Measurements from ENCODE around the gene LCP2. TPM values are rescaled to one million over a fixed set of nuclear protein-coding genes. Genes with fewer than 3 reads are reported as not detected.

Gene LCP2
- total and polyA plus RNA-seq, 2 donors (not counting 1 experiment from before 2014, with no cell fraction given) = 11.7 to 13.9 TPM

GRCh38 chr5:170334626-170335025, 37.0 kb upstream of the LCP2 start:
- H3K9ac ChIP-seq (ENCODE audit: low read length) = no peak overlapping the region
- 88% methylated on average over 1 of the region's 5 CpGs for WGBS (ENCODE audit: insufficient coverage)
- ChIA-PET POLR2A (interaction anchor here (0.7 to 1.5 kb wide), 2 partner anchors 31 to 64 kb away, joined by 4 read pairs; no protein-coding TSS in a partner anchor), CTCF (interaction anchor here (1.2 to 5.2 kb wide), 9 partner anchors 35 to 109 kb away, joined by 3 to 34 read pairs (median 6); partner anchors contain the start of gene LCP2)
- H3K27me3 ChIP-seq (replicated peaks in 1 of 4; ENCODE audit: control extremely low read depth in 1 of 4, control insufficient read depth in 3 of 4, insufficient read depth in 4 of 4, low read length in 3 of 4) = no peaks in the 10 kb centered on the region
- H3K36me3 ChIP-seq (replicated peaks in 1 of 2; ENCODE audit: control extremely low read depth in 1 of 2, control insufficient read depth in 1 of 2, extremely low read depth in 1 of 2, insufficient read depth in 2 of 2, low read length in 1 of 2) = no peaks in the 10 kb centered on the region
- no peak overlapping the region for H3K27ac Mint-ChIP-seq
- no peak overlapping the region for H3K4me2 ChIP-seq (replicated peaks; ENCODE audit: low read depth, low read length, poor library complexity, severe bottlenecking)
- TF ChIP-seq, protein P1, sequence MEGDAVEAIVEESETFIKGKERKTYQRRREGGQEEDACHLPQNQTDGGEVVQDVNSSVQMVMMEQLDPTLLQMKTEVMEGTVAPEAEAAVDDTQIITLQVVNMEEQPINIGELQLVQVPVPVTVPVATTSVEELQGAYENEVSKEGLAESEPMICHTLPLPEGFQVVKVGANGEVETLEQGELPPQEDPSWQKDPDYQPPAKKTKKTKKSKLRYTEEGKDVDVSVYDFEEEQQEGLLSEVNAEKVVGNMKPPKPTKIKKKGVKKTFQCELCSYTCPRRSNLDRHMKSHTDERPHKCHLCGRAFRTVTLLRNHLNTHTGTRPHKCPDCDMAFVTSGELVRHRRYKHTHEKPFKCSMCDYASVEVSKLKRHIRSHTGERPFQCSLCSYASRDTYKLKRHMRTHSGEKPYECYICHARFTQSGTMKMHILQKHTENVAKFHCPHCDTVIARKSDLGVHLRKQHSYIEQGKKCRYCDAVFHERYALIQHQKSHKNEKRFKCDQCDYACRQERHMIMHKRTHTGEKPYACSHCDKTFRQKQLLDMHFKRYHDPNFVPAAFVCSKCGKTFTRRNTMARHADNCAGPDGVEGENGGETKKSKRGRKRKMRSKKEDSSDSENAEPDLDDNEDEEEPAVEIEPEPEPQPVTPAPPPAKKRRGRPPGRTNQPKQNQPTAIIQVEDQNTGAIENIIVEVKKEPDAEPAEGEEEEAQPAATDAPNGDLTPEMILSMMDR (IDR thresholded peaks at IDR 0.05) = no peak
- no peak for TF ChIP-seq EZH2 (IDR thresholded peaks at IDR 0.05; ENCODE audit: borderline replicate concordance, insufficient read depth, low read depth, low read length, poor library complexity, severe bottlenecking)
- no peaks in the 10 kb centered on the region for H4K20me1 ChIP-seq (ENCODE audit: control insufficient read depth, insufficient read depth, low read length, poor library complexity, severe bottlenecking)
- H3K79me2 ChIP-seq (ENCODE audit: control insufficient read depth, insufficient read depth, low read length) = peaks cover 1% of the 10 kb centered on the region
- H3K4me3 Mint-ChIP-seq = no peak overlapping the region
- ATAC-seq (ENCODE audit: low read depth) = no peak
- H2AFZ ChIP-seq (ENCODE audit: insufficient read depth, low read depth, low read length, poor library complexity, severe bottlenecking) = peak overlapping the region; percentile 12
- no peak overlapping the region for H3K4me3 ChIP-seq (ENCODE audit: control extremely low read depth in 1 of 5, extremely low read depth in 1 of 5, insufficient read depth in 1 of 5, low read depth in 2 of 5, low read length in 4 of 5)
- no peaks in the 10 kb centered on the region for H3K27me3 Mint-ChIP-seq
- H3K27ac ChIP-seq (ENCODE audit: low read length in 2 of 2) = no peak overlapping the region
- H3K4me1 Mint-ChIP-seq = peaks cover 42% of the 10 kb centered on the region
- intact Hi-C loops (cut with micrococcal nuclease) = loop anchor here (5.0 kb wide), 1 partner anchor 752 kb away; the partner anchor contains the start of gene SPDL1
- no peak for DNase-seq
- H3K9me3 ChIP-seq (ENCODE audit: control extremely low read depth in 1 of 3, control insufficient read depth in 2 of 3, insufficient read depth in 1 of 3, low read length in 2 of 3) = no peaks in the 10 kb centered on the region
- peaks cover 45 to 55% of the 10 kb centered on the region in 2 donors for H3K4me1 ChIP-seq (ENCODE audit: control insufficient read depth in 2 of 2, insufficient read depth in 2 of 2, low read length in 2 of 2)
- no peaks in the 10 kb centered on the region for H3K9me3 Mint-ChIP-seq (ENCODE audit: insufficient read depth)

GRCh38 chr5:170333161-170333910, 35.8 kb upstream of the LCP2 start:
- ATAC-seq (ENCODE audit: low read depth) (peak; percentile 10), DNase-seq (peak; percentile 30)
- Histone ChIP-seq H3K79me2 (ENCODE audit: control insufficient read depth, insufficient read depth, low read length) (peaks cover 3% of the 10 kb centered on the region), H3K4me1 (ENCODE audit: control insufficient read depth in 2 of 2, insufficient read depth in 2 of 2, low read length in 2 of 2) (peaks cover 53 to 59% of the 10 kb centered on the region in 2 donors), H3K9me3 (ENCODE audit: control extremely low read depth in 1 of 3, control insufficient read depth in 2 of 3, insufficient read depth in 1 of 3, low read length in 2 of 3) (no peaks in the 10 kb centered on the region), H3K4me3 (ENCODE audit: control extremely low read depth in 1 of 5, extremely low read depth in 1 of 5, insufficient read depth in 1 of 5, low read depth in 2 of 5, low read length in 4 of 5) (no peak overlapping the region), H3K27me3 (replicated peaks in 1 of 4; ENCODE audit: control extremely low read depth in 1 of 4, control insufficient read depth in 3 of 4, insufficient read depth in 4 of 4, low read length in 3 of 4) (no peaks in the 10 kb centered on the region), H3K36me3 (replicated peaks in 1 of 2; ENCODE audit: control extremely low read depth in 1 of 2, control insufficient read depth in 1 of 2, extremely low read depth in 1 of 2, insufficient read depth in 2 of 2, low read length in 1 of 2) (no peaks in the 10 kb centered on the region), H3K9ac (ENCODE audit: low read length) (peak overlapping the region; percentile 18), H4K20me1 (ENCODE audit: control insufficient read depth, insufficient read depth, low read length, poor library complexity, severe bottlenecking) (no peaks in the 10 kb centered on the region), H3K4me2 (replicated peaks; ENCODE audit: low read depth, low read length, poor library complexity, severe bottlenecking) (peak overlapping the region; percentile 47), H2AFZ (ENCODE audit: insufficient read depth, low read depth, low read length, poor library complexity, severe bottlenecking) (peak overlapping the region; percentile 59), H3K27ac (ENCODE audit: low read length in 2 of 2) (peak overlapping the region in 1 of 2 donors; percentile 78)
- ChIA-PET POLR2A (interaction anchor here (1.5 kb wide), 1 partner anchor 30 kb away, joined by 4 read pairs; no protein-coding TSS in a partner anchor), CTCF (interaction anchor here (1.1 to 5.2 kb wide), 9 partner anchors 35 to 107 kb away, joined by 3 to 34 read pairs (median 6); partner anchors contain the start of gene LCP2)
- Mint-ChIP-seq H3K9me3 (ENCODE audit: insufficient read depth) (no peaks in the 10 kb centered on the region), H3K4me3 (peak overlapping the region; percentile 23), H3K27me3 (no peaks in the 10 kb centered on the region), H3K4me1 (peaks cover 35% of the 10 kb centered on the region), H3K27ac (no peak overlapping the region)
- no peak for TF ChIP-seq EZH2 (IDR thresholded peaks at IDR 0.05; ENCODE audit: borderline replicate concordance, insufficient read depth, low read depth, low read length, poor library complexity, severe bottlenecking)
- TF ChIP-seq, protein P1 (IDR thresholded peaks at IDR 0.05) = no peak
- WGBS (ENCODE audit: insufficient coverage) = 41% methylated on average over 7 of the region's 11 CpGs
- intact Hi-C loops (cut with micrococcal nuclease) = loop anchor here (5.0 kb wide), 1 partner anchor 751 kb away; the partner anchor contains the start of gene SPDL1

Measured in B cell (primary cell).